ENCODE data around the gene TEX22. TPM values are rescaled to one million over a fixed set of nuclear protein-coding genes. Genes with fewer than 3 reads are reported as not detected.

TEX22 gene
- total and polyA plus RNA-seq, 8 donors, result 0.18 to 0.35 TPM; not detected in 6

- no peak for DNase-seq
- Histone ChIP-seq H3K4me1 (peaks cover 6 to 14% (median 10%) of the 10 kb centered on the region in 4 donors), H3K36me3 (peaks cover 35 to 82% (median 68%) of the 10 kb centered on the region in 4 donors), H3K9me3 (no peaks in the 10 kb centered on the region), H3K27me3 (no peaks in the 10 kb centered on the region), H3K4me3 (no peak overlapping the region), H3K27ac (no peak overlapping the region)
- WGBS, 5 donors, result 84 to 90% (median 90%) methylated on average over 22 to 29 of the region's 29 CpGs
- TF ChIP-seq POLR2AphosphoS5 (IDR thresholded peaks at IDR 0.05) (no peak), CTCF (IDR thresholded peaks at IDR 0.05) (no peak), POLR2A (IDR thresholded peaks at IDR 0.05) (no peak), EP300 (IDR thresholded peaks at IDR 0.05) (no peak)
- intact Hi-C loops (cut with DNase I; ENCODE audit: low total_unique reads), result no loop called here
Measured at GRCh38 chr14:105450864-105451720, 52.8 kb downstream of the TEX22 start.

GRCh38 chr14:105452963-105453362 is 54.6 kb downstream of the TEX22 start:
- Histone ChIP-seq H3K4me3 (no peak overlapping the region), H3K9me3 (no peaks in the 10 kb centered on the region), H3K27me3 (no peaks in the 10 kb centered on the region), H3K36me3 (peaks cover 46 to 88% (median 85%) of the 10 kb centered on the region in 4 donors), H3K4me1 (peaks cover 6 to 11% (median 10%) of the 10 kb centered on the region in 4 donors), H3K27ac (no peak overlapping the region)
- WGBS, 5 donors, result 83 to 92% (median 90%) methylated on average over 10 to 14 of the region's 14 CpGs
- DNase-seq, result no peak
- intact Hi-C loops (cut with DNase I; ENCODE audit: low total_unique reads), result no loop called here
- TF ChIP-seq EP300 (IDR thresholded peaks at IDR 0.05), result no peak
- no peak for TF ChIP-seq CTCF (IDR thresholded peaks at IDR 0.05)
- no peak for TF ChIP-seq POLR2AphosphoS5 (IDR thresholded peaks at IDR 0.05)

DNA sequence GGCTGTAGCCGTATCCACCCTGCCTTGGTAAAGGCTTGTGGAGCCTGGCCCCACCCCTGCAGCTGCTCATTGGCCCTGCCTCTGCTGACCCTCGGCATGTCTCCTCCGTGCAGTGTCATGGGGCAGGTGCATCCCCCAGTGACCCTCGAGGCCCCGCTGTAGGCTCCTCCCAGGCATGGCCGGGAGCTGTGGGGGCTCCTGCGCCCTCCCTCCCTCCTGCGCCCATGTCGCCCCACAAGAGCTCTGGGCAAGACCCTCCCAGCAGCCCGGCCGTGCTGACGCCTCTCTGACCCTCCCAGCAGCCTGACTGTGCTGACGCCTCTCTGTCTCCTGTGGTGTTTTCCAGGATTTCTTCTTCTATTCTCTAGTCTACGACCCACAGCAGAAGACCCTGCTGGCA is 55.5 kb downstream of the TEX22 start:
- TF ChIP-seq POLR2AphosphoS5 (IDR thresholded peaks at IDR 0.05) (no peak), EP300 (IDR thresholded peaks at IDR 0.05) (no peak), POLR2A (IDR thresholded peaks at IDR 0.05) (no peak), CTCF (IDR thresholded peaks at IDR 0.05) (no peak)
- 91 to 94% (median 92%) methylated on average over 14 of the region's 14 CpGs for WGBS, 5 donors
- peaks cover 46 to 97% (median 92%) of the 10 kb centered on the region in 4 donors for H3K36me3 ChIP-seq
- no peaks in the 10 kb centered on the region for H3K27me3 ChIP-seq
- intact Hi-C loops (cut with DNase I; ENCODE audit: low total_unique reads), result no loop called here
- H3K27ac ChIP-seq, result no peak overlapping the region
- H3K4me1 ChIP-seq, result peaks cover 1 to 4% (median 2%) of the 10 kb centered on the region in 4 donors
- H3K9me3 ChIP-seq, result no peaks in the 10 kb centered on the region
- H3K4me3 ChIP-seq, result no peak overlapping the region
- no peak for DNase-seq

DNA sequence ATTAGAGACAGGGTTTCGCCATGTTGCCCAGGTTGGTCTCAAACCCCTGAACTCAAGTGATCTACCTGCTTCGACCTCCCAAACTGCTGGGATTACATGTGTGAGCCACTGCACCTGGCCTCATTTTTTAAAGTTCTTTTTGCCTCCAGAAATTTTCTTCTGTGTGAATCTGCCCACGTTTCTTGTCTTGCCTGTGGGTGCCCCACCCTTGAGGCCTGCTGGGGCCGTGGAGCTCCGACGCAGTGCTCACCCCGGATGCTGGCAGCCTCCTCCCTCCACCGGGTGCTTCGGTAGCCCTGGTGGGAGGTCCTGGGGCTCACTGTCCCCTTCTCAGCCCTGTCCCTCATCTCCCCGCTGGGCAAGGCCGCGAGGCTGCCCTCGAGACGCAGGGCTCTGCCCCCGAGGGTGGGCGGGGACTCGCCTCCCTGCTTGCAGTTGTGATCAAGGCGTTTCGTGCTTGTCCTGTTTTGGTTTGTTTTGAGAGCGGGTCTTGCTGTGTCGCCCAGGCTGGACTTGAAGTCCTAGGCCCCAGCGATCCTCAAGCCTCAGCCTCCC is 56.8 kb downstream of the TEX22 start:
- H3K27ac ChIP-seq, result no peak overlapping the region
- H3K9me3 ChIP-seq, result no peaks in the 10 kb centered on the region
- H3K27me3 ChIP-seq, result no peaks in the 10 kb centered on the region
- H3K4me1 ChIP-seq, result no peaks in the 10 kb centered on the region
- TF ChIP-seq POLR2AphosphoS5 (IDR thresholded peaks at IDR 0.05), result no peak
- no peak for TF ChIP-seq CTCF (IDR thresholded peaks at IDR 0.05)
- TF ChIP-seq POLR2A (IDR thresholded peaks at IDR 0.05), result no peak
- no peak for TF ChIP-seq EP300 (IDR thresholded peaks at IDR 0.05)
- WGBS, 5 donors, result 89 to 94% (median 92%) methylated on average over 22 of the region's 22 CpGs
- no peak for DNase-seq
- no peak overlapping the region for H3K4me3 ChIP-seq
- intact Hi-C loops (cut with DNase I; ENCODE audit: low total_unique reads), result no loop called here
- H3K36me3 ChIP-seq, result peaks cover 45 to 88% (median 85%) of the 10 kb centered on the region in 4 donors

Measured in stomach (tissue), 9 donors.